A549 (cell line): Measurements from ENCODE around the gene ARHGAP22. TPM values are rescaled to one million over a fixed set of nuclear protein-coding genes. Genes with fewer than 3 reads are reported as not detected.

Source experiments
- ATAC-seq, 2 experiments: fragments of 200-7000 bp in 1 of 2; fragments of >200 bp in 1 of 2; cut with Nextera tagmentation in 1 of 2; cut with Tn5 transposase in 1 of 2; 3 replicates each; pipeline versions ENCODE4 v1.8.0 to v1.9.1; 2018 to 2020; ENCODE audit warnings: mild to moderate bottlenecking in 1 of 2, moderate library complexity in 1 of 2
- CTCF ChIA-PET: fragments of 300-600 bp; sonication (Branson Sonifier 250); formaldehyde crosslinking; extraction: SDS; loops from one replicate; lab custom pipeline; 2021; ENCODE audit warnings: antibody characterized with exemption, inconsistent platforms; lab: Yijun Ruan, JAX
- POLR2A ChIA-PET: fragments of 350-600 bp; formaldehyde crosslinking; extraction: SDS; loops from one replicate; lab custom pipeline; 2021; ENCODE audit warnings: antibody characterized with exemption, inconsistent platforms; lab: Yijun Ruan, JAX
- DNase-seq, 2 experiments: peaks; one replicate each; pipeline versions ENCODE4 v3.0.0 to v3.0.0-alpha.2; 2011 to 2016; ENCODE audit warnings: low read depth in 1 of 2, low spot score in 1 of 2
- FAIRE-seq: peaks from 2 replicates; lab custom pipeline; 2011; peaks lifted over from hg19 to GRCh38; lab: Jason Lieb, UNC
- H3K27ac ChIP-seq, 2 experiments: fragments of >200 bp; sonication (Bioruptor Twin); formaldehyde crosslinking; 3 replicates each; pipeline ENCODE4 v1.5.1; 2016 to 2017
- H3K4me1 ChIP-seq: fragments of >200 bp; sonication (Bioruptor Twin); formaldehyde crosslinking; 3 replicates; pipeline ENCODE4 v1.6.1; 2016
- H3K4me2 ChIP-seq: fragments of >200 bp; sonication (Bioruptor Twin); formaldehyde crosslinking; 3 replicates; pipeline ENCODE4 v1.6.1; 2016
- H3K4me3 ChIP-seq: fragments of >200 bp; sonication (Bioruptor Twin); formaldehyde crosslinking; 3 replicates; pipeline ENCODE4 v1.5.1; 2016
- H3K9me3 ChIP-seq: fragments of >200 bp; sonication (Bioruptor Twin); formaldehyde crosslinking; 3 replicates; pipeline ENCODE4 v1.6.1; 2016
- CTCF ChIP-seq: fragments of >200 bp; sonication (Bioruptor Twin); formaldehyde crosslinking; IDR thresholded peaks from 3 replicates; pipeline ENCODE4 v1.5.1; 2016
- EHF ChIP-seq: fragments of 250-450 bp; sonication (Bioruptor Pico); IDR thresholded peaks from 2 replicates; pipeline ENCODE4 v1.5.0; 2020; ENCODE audit warnings: mild to moderate bottlenecking
- EHMT2 ChIP-seq: fragments of 200-600 bp; sonication (generic); IDR thresholded peaks from 2 replicates; pipeline ENCODE4 v1.6.1; 2016; ENCODE audit warnings: antibody characterized with exemption, low read depth, mild to moderate bottlenecking, moderate library complexity
- EP300 ChIP-seq, 2 experiments: fragments of >200 bp; sonication (Bioruptor Twin); formaldehyde crosslinking; IDR thresholded peaks; 2 replicates in 1 of 2; 3 replicates in 1 of 2; pipeline ENCODE4 v1.6.1; 2016 to 2017
- ESRRA ChIP-seq: fragments of 150-350 bp; IDR thresholded peaks from 2 replicates; pipeline ENCODE4 v1.6.1; 2014; ENCODE audit warnings: mild to moderate bottlenecking, low read length, borderline replicate concordance
- FOSB ChIP-seq: fragments of 250-450 bp; sonication (Bioruptor Pico); IDR thresholded peaks from 2 replicates; pipeline ENCODE4 v1.5.0; 2020; ENCODE audit warnings: mild to moderate bottlenecking, moderate library complexity
- FOSL2 ChIP-seq, 2 experiments: fragments of 450-650 bp in 1 of 2; fragments of >200 bp in 1 of 2; sonication (Bioruptor Twin) in 1 of 2; formaldehyde crosslinking; IDR thresholded peaks; 2 replicates each; pipeline versions ENCODE4 v1.5.0 to v1.6.1; 2016 to 2020; ENCODE audit warnings: mild to moderate bottlenecking in 1 of 2, moderate library complexity in 1 of 2
- FOXS1 ChIP-seq: fragments of 250-450 bp; sonication (Bioruptor Pico); IDR thresholded peaks from 2 replicates; pipeline ENCODE4 v1.5.0; 2020; ENCODE audit warnings: mild to moderate bottlenecking, moderate library complexity
- HDAC2 ChIP-seq: fragments of 200-600 bp; sonication (generic); IDR thresholded peaks from 2 replicates; pipeline ENCODE4 v1.6.1; 2016
- HOXB13 ChIP-seq: fragments of 250-450 bp; sonication (Bioruptor Pico); IDR thresholded peaks from 2 replicates; pipeline ENCODE4 v1.5.0; 2020; ENCODE audit warnings: low read depth, mild to moderate bottlenecking, moderate library complexity
- HOXB5 ChIP-seq: fragments of 250-450 bp; sonication (Bioruptor Pico); IDR thresholded peaks from 2 replicates; pipeline ENCODE4 v1.5.0; 2020; ENCODE audit warnings: mild to moderate bottlenecking, moderate library complexity
- KDM1A ChIP-seq: fragments of 200-600 bp; sonication (generic); IDR thresholded peaks from 2 replicates; pipeline ENCODE4 v1.6.1; 2016; ENCODE audit warnings: low read depth, mild to moderate bottlenecking
- MAX ChIP-seq: IDR thresholded peaks from 2 replicates; pipeline ENCODE4 v1.6.1; 2012
- MAZ ChIP-seq: fragments of 150-350 bp; IDR thresholded peaks from 2 replicates; pipeline ENCODE4 v1.6.1; 2014; ENCODE audit warnings: antibody characterized with exemption, low read depth, low read length, borderline replicate concordance
- MYC ChIP-seq: IDR thresholded peaks from 2 replicates; pipeline ENCODE4 v1.6.1; 2012; ENCODE audit warnings: mild to moderate bottlenecking, inconsistent platforms, low read length, improper control_type of control experiment, borderline replicate concordance
- POLR2AphosphoS2 ChIP-seq: conservative IDR thresholded peaks from 2 replicates; pipeline ENCODE4 v1.6.1; 2012; ENCODE audit warnings: low read length, improper control_type of control experiment, inconsistent platforms
- RFX5 ChIP-seq: fragments of 450-650 bp; IDR thresholded peaks from 2 replicates; pipeline ENCODE4 v1.7.1; 2014; ENCODE audit warnings: antibody characterized with exemption, mild to moderate bottlenecking, moderate library complexity
- ZNF302 ChIP-seq: fragments of 250-450 bp; sonication (Bioruptor Pico); IDR thresholded peaks from 2 replicates; pipeline ENCODE4 v1.9.0; 2021; ENCODE audit warnings: inconsistent platforms, mild to moderate bottlenecking, moderate library complexity
- WGBS: methylation state at CpG from one replicate; pipeline ENCODE4 v1.1.6; 2017; ENCODE audit errors: missing lambda C conversion rate; 5-methylcytosine and 5-hydroxymethylcytosine counted together
- polyA plus RNA-seq, 4 experiments: library from polyadenylated mRNA; depleted of rRNA in 3 of 4; stranded (reverse); fragments of >200 nt; fragmentation: RNase III in 1 of 4; extraction: RNeasy Plus Mini Kit Qiagen cat#74134 plus additional on column Dnase treatment in 1 of 4; gene quantifications; 2 replicates in 3 of 4; 3 replicates in 1 of 4; pipeline ENCODE4 v1.2.3, GENCODE V29; 2011 to 2017
- TF ChIP-seq, protein P1 (sequence below): fragments of 450-650 bp; IDR thresholded peaks from 2 replicates; pipeline ENCODE4 v1.6.1; 2014; ENCODE audit warnings: antibody characterized with exemption
- TF ChIP-seq, protein P2 (sequence below): fragments of 200-600 bp; sonication (generic); IDR thresholded peaks from 2 replicates; pipeline ENCODE4 v1.6.1; 2016; ENCODE audit warnings: antibody characterized with exemption, mild to moderate bottlenecking, moderate library complexity

The ARHGAP22 gene
- polyA plus RNA-seq, 2 of the 4 experiments (the other 2 are of a cell fraction): 1.9 to 3.2 TPM

GRCh38 chr10:48653347-48653746 lies 48.5 kb upstream of the ARHGAP22 start:
- H3K4me2 ChIP-seq: no peak overlapping the region
- CTCF ChIA-PET: interaction anchor here (6.0 to 10.4 kb wide), 2 partner anchors 15 to 102 kb away, joined by 69 to 315 read pairs; no protein-coding TSS in a partner anchor

GRCh38 chr10:48652344-48652743 lies 47.5 kb upstream of the ARHGAP22 start:
- DNase-seq: no peak
- 90% methylated on average over 4 of the region's 4 CpGs for WGBS
- POLR2A ChIA-PET: no interaction called here

More at GRCh38 chr10:48653347-48653746, 48.5 kb upstream of the ARHGAP22 start:
- 95% methylated on average over 5 of the region's 5 CpGs for WGBS
- 0 out of 3 replicates have a peak, but pooled peaks cover 3% of the 10 kb centered on the region for H3K4me1 ChIP-seq
- DNase-seq (no peak), FAIRE-seq (no peak), ATAC-seq (no peak)
- H3K27ac ChIP-seq: no peak overlapping the region
- POLR2A ChIA-PET: no interaction called here
- no peaks in the 10 kb centered on the region for H3K9me3 ChIP-seq
- H3K4me3 ChIP-seq: no peak overlapping the region
- TF ChIP-seq HDAC2: no peak
- TF ChIP-seq FOSL2 (IDR thresholded peaks at IDR 0.05): no peak
- TF ChIP-seq FOSL2 (CRISPR knock-in tag; IDR thresholded peaks at IDR 0.05): no peak
- no peak for TF ChIP-seq POLR2AphosphoS2
- no peak for TF ChIP-seq RFX5
- no peak for TF ChIP-seq EHF (CRISPR knock-in tag)
- TF ChIP-seq EHMT2: no peak
- TF ChIP-seq MYC: no peak
- no peak for TF ChIP-seq EP300 (IDR thresholded peaks at IDR 0.05)
- no peak for TF ChIP-seq FOSB
- TF ChIP-seq ZNF302: no peak
- no peak for TF ChIP-seq KDM1A
- no peak for TF ChIP-seq FOXS1 (CRISPR knock-in tag)
- TF ChIP-seq, protein P1, sequence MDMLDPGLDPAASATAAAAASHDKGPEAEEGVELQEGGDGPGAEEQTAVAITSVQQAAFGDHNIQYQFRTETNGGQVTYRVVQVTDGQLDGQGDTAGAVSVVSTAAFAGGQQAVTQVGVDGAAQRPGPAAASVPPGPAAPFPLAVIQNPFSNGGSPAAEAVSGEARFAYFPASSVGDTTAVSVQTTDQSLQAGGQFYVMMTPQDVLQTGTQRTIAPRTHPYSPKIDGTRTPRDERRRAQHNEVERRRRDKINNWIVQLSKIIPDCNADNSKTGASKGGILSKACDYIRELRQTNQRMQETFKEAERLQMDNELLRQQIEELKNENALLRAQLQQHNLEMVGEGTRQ: no peak
- TF ChIP-seq, protein P2, sequence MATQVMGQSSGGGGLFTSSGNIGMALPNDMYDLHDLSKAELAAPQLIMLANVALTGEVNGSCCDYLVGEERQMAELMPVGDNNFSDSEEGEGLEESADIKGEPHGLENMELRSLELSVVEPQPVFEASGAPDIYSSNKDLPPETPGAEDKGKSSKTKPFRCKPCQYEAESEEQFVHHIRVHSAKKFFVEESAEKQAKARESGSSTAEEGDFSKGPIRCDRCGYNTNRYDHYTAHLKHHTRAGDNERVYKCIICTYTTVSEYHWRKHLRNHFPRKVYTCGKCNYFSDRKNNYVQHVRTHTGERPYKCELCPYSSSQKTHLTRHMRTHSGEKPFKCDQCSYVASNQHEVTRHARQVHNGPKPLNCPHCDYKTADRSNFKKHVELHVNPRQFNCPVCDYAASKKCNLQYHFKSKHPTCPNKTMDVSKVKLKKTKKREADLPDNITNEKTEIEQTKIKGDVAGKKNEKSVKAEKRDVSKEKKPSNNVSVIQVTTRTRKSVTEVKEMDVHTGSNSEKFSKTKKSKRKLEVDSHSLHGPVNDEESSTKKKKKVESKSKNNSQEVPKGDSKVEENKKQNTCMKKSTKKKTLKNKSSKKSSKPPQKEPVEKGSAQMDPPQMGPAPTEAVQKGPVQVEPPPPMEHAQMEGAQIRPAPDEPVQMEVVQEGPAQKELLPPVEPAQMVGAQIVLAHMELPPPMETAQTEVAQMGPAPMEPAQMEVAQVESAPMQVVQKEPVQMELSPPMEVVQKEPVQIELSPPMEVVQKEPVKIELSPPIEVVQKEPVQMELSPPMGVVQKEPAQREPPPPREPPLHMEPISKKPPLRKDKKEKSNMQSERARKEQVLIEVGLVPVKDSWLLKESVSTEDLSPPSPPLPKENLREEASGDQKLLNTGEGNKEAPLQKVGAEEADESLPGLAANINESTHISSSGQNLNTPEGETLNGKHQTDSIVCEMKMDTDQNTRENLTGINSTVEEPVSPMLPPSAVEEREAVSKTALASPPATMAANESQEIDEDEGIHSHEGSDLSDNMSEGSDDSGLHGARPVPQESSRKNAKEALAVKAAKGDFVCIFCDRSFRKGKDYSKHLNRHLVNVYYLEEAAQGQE: no peak
- no peak for TF ChIP-seq HOXB5 (CRISPR knock-in tag)
- no peak for TF ChIP-seq MAX

More at GRCh38 chr10:48652344-48652743, 47.5 kb upstream of the ARHGAP22 start:
- H3K9me3 ChIP-seq: no peaks in the 10 kb centered on the region
- 0 out of 3 replicates have a peak, but pooled peaks cover 3% of the 10 kb centered on the region for H3K4me1 ChIP-seq
- no peak for TF ChIP-seq MAZ
- TF ChIP-seq ESRRA: no peak
- no peak for TF ChIP-seq EP300 (IDR thresholded peaks at IDR 0.05)
- no peak for TF ChIP-seq CTCF
- TF ChIP-seq HOXB13 (CRISPR knock-in tag): no peak
- no peak overlapping the region for H3K4me2 ChIP-seq
- CTCF ChIA-PET: interaction anchor here (1.0 to 10.4 kb wide), 3 partner anchors 12 to 101 kb away, joined by 3 to 315 read pairs (median 3); no protein-coding TSS in a partner anchor
- H3K27ac ChIP-seq: no peak overlapping the region
- FAIRE-seq (no peak), ATAC-seq (no peak)
- H3K4me3 ChIP-seq: no peak overlapping the region
